T-helper 2 cell (primary cell): ENCODE data around the gene TNNT1.

Experiments used
- DNase-seq, 5 experiments: peaks; one replicate each; pipeline versions ENCODE4 v3.0.0 to v3.0.0-alpha.2; 2012 to 2022

Gene TNNT1

DNA sequence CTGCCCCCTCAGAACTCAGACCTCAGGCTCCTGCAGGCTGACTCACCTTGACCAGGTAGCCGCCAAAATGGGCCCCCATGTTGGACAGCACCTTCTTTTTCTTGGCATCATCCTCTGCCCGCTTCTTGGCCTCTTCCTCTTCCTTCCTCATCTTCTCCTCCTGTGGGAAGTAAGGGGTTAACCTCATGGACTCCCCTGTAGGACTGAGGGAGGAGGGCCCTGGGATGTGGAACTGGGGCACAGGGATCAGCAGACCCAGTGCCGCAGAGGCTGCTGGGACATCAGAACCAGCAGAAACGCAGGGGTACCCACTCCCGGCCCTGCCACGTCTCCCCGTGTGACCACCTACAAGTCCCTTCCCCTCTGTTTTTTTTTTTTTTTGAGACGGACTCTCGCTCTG, 11.1 kb downstream of the TNNT1 start:
- no peak for DNase-seq

DNA sequence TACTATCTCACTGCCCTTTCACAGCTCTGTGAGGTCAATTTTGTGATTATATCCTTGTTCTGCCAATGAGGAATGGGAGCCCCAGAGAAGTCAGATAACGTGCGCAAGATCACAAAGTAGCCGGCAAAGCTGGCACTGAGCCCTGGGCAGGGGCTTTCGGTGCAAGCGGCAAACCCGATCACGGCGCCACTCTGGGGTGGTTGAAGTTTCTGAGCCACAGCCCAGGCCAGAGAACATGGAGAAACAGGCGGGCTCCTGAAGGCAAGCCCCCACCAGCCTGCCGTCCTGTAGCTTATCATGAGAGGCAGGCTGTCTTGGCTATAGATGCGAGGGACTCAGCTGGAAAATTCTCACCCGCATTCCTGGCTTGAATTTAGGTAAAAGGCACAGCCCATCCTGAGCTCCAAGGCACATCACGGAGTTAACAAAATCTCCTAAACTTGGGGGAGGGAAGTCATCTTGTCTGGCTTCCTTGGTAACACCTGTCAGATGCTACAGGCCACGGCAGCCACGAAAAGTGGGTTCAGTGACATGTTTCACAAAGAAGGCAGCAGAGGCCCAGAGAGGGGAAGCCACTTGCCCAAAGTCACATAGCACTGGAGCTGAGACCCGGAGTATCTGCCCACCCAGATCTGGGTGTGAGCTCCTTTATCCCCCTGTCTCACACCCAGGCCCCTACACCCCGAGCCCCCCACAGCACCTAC, 12.5 kb downstream of the TNNT1 start:
- peak in 1 of 5 experiments; percentile 25 for DNase-seq

DNA sequence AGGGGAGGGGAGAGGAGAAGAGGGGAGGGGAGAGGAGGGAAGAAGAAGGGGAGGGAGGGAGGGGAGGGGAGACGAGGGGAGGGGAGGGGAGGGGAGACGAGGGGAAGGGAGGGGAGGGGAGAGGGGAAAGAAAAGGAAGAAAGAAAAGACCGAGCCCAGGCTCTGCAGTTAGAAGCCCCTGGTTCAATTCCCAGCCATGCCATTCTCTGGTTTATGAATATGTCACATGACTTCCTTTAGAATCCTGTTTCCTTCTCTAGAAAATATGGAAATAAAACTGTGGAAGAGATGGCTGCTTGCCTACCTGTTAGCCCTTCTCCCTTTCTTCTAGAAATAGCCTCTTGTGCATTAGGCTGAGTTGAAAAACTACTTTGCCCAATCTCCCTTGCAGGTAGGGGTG, 14.3 kb downstream of the TNNT1 start:
- DNase-seq = no peak

DNA sequence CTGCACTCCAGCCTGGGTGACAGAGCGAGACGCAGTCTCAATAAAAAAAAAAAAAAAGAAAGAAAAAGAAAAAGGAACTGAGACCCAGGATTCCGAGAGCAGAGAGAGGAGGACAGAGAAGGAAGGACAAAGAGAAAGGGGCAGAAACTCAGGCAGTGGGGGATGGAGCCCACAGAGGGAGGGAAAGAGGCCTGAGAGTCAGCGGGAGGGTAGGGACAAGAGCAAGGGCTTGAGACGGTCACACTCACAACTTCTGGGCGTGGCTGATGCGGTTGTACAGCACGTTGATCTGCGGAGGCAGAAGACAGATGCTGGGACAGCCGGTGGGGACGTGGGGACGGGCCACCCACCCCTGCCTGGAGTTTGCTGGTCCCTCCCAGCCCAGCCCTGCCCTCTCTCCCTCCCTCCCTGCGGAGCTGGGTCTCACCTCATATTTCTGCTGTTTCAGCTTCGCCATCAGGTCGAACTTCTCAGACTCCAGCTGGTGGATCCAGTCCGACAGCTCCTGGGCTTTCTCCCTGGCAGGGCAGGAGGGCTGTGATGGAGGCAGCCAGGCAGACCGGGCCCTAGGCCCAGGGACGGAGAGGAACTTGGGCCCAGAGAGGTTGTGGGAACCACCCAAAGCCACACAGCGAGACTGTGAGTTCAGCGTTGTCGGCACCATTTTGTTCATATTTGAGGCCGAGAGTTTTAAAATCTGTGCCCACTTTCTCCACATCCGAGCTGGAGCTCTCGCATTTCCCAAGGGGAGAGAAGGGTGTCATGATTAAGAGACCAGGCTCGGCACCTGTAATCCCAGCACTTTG, 15.2 kb downstream of the TNNT1 start:
- DNase-seq = no peak

DNA sequence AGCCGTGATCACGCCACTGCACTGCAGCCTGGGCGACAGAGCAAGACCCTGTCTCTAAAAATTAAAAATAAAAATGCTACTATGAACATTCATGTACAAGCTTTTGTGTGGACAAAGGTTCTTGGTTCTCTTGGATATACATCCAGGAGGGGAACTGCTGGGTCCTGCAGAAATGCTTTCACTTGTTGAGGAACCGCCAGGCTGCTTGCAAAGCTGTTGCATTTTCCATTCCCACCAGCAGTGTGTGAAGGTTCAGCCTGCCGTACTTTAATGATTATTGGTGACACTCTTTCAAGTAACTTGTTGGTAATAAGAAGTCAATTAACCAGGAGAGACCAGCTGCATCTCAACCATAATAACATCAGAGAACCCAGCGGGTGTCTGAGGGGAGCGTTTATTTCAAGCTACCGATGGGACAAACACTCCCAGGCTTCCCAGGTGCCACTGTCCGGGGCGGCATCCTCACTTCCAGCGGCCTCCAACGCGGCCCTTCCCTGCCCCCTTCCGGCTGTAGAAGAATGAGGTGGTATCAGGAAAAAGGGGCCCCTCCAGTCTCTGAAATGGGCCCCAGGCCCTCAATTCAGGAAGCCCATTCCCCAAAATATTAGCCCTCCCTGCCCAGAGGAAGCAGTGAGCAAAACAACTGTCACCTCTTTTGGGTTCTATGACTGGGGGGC, 16.4 kb downstream of the TNNT1 start:
- DNase-seq = no peak

DNA sequence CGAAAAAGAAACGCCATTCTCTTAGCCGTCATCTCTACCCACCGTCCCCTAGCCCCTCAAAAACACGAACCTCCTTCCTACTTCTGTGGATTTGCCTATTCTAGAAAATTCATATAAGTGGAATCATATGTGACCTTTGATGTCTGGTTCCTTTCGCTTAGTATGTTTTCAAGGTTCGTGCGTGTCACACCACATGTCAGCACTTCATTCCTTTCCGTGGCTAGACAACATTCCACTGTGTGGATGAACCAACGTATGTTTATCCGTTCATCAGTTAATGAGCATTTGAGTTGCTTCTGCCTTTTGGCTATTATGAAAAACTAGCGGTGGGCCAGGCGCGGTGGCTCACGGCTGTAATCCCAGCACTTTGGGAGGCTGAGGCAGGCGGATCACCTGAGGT, 17.6 kb downstream of the TNNT1 start:
- no peak for DNase-seq

DNA sequence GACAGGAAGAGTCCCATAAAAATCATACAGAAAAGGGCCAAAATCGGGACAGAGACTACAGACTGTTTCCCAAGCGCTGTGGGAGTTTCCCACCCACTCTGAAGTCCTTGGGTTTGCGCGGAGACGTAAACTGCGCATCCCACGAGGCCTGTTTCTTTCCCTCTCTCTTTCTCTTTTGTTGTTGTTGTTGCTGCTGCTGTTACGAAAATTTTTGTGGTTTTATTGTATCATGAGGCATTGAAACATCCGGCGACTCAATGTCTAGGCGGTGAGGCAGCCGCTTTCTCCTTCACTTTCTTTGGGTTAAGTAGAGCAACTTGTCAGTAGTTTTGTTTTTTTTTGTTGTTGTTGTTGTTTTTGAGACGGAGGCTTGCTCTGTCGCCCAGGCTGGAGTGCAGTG, 30.0 kb downstream of the TNNT1 start:
- DNase-seq = peak in 1 of 5 experiments; percentile 58

DNA sequence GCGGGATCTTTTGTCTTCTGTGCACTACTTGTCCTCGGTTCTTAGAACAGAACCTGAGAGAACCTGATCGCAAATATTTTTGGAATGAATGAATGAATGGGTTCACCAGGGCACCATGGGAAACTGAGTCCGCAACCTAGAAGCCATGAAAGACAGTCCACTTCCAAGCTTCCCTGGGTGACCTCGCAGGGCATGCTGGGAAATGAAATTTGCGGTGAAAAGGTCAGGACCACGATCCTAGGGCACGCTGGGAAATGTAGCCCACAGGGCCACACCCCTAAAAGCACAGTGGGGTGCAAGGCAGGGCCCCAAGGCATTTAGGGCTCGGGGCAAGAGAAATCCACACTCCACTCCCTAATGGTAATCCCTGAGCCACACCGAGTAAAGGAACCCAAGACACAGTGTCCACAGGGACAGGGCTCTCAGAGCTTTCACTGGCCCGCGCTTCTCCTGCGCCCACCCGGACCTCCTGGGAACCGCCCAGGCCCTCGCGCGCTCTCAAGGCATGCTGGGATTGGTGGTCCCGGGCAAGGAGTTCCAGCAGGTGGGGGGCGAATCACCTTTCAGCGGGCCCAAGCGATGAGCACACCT, 30.5 kb downstream of the TNNT1 start:
- DNase-seq = peak in 1 of 5 experiments; percentile 45

DNA sequence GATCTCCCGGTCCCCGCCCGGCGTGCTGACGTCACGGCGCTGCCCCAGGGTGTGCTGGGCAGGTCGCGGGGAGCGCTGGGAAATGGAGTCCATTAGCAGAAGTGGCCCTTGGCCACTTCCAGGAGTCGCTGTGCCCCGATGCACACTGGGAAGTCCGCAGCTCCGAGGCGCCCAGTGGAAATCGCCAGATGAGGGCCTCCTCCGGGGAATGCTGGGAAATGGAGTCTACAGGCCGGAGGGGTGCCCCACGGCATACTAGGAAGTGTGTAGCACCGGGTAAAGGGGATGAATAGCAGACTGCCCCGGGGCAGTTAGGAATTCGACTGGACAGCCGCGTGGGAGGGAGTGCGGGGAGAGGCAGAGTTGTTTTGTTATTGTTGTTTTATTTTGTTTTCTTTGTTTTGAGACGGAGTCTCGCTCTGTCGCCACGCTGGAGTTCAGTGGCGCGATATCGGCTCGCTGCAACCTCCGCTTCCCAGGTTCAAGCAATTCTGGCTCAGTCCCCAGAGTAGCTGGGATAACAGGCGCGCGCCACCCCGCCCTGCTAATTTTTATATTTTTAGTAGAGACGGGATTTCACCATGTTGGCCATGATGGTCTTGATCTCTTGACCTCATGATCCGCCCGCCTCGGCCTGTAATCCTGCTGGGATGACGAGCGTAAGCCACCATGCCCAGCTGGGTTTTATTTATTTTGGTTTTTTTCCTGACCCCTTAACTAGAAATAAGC, 31.2 kb downstream of the TNNT1 start:
- peak; percentile 90 to 99 (median 96) for DNase-seq

DNA sequence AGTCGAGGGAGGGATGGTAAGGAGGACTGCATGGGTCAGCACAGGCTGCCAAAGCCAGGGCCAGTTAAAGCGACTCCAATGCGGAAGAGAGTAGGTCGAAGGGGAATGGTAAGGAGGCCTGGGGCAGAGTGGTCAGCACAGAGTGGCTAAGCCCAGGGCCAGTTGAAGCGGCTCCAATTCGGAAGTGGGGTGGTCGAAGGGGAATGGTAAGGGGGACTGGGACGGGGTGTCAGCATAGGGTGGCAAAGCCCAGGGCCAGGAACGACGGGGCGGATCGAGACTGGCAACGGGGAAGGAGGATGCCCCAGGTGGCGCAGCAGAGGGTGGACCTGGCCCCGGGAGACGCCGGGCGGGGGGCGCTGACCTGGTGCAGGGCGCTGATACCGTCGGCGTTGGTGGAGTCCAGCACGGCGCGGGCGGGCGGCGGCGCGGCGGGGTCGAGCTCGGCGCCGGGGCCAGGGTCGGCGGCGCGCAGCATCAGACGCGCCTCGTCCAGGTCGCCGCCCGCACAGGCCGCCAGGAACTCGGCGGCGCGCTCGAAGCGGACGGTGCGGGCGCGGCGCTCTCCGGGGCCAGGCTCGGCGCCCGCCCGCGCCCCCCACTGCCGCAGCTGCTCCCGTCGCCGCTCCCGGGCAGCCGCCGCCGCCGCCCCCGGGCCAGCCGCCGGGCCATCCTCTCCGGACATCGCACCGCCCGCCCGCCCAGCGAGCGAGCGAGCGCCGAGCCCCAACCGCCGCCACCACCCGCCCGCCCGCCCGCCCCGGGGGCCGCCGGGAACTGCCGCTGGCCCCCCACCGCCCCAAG, 31.9 kb downstream of the TNNT1 start, which contains the start of gene PPP1R12C:
Gene PPP1R12C (minus strand): TSS at position 779 of the 804 bp plus-strand sequence. CDS start 94 bp downstream, at position 685.
- DNase-seq = no peak

DNA sequence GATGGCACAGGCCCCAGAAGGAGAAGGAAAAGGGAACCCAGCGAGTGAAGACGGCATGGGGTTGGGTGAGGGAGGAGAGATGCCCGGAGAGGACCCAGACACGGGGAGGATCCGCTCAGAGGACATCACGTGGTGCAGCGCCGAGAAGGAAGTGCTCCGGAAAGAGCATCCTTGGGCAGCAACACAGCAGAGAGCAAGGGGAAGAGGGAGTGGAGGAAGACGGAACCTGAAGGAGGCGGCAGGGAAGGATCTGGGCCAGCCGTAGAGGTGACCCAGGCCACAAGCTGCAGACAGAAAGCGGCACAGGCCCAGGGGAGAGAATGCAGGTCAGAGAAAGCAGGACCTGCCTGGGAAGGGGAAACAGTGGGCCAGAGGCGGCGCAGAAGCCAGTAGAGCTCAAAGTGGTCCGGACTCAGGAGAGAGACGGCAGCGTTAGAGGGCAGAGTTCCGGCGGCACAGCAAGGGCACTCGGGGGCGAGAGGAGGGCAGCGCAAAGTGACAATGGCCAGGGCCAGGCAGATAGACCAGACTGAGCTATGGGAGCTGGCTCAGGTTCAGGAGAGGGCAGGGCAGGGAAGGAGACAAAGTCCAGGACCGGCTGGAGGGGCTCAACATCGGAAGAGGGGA, 32.7 kb downstream of the TNNT1 start:
- DNase-seq = peak; percentile 29 to 76 (median 38)

DNA sequence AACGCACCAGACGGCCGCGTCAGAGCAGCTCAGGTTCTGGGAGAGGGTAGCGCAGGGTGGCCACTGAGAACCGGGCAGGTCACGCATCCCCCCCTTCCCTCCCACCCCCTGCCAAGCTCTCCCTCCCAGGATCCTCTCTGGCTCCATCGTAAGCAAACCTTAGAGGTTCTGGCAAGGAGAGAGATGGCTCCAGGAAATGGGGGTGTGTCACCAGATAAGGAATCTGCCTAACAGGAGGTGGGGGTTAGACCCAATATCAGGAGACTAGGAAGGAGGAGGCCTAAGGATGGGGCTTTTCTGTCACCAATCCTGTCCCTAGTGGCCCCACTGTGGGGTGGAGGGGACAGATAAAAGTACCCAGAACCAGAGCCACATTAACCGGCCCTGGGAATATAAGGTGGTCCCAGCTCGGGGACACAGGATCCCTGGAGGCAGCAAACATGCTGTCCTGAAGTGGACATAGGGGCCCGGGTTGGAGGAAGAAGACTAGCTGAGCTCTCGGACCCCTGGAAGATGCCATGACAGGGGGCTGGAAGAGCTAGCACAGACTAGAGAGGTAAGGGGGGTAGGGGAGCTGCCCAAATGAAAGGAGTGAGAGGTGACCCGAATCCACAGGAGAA, 33.5 kb downstream of the TNNT1 start:
- DNase-seq = peak in 1 of 5 experiments; percentile 9

DNA sequence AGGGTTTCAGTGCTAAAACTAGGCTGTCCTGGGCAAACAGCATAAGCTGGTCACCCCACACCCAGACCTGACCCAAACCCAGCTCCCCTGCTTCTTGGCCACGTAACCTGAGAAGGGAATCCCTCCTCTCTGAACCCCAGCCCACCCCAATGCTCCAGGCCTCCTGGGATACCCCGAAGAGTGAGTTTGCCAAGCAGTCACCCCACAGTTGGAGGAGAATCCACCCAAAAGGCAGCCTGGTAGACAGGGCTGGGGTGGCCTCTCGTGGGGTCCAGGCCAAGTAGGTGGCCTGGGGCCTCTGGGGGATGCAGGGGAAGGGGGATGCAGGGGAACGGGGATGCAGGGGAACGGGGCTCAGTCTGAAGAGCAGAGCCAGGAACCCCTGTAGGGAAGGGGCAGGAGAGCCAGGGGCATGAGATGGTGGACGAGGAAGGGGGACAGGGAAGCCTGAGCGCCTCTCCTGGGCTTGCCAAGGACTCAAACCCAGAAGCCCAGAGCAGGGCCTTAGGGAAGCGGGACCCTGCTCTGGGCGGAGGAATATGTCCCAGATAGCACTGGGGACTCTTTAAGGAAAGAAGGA, 34.4 kb downstream of the TNNT1 start:
- no peak for DNase-seq

DNA sequence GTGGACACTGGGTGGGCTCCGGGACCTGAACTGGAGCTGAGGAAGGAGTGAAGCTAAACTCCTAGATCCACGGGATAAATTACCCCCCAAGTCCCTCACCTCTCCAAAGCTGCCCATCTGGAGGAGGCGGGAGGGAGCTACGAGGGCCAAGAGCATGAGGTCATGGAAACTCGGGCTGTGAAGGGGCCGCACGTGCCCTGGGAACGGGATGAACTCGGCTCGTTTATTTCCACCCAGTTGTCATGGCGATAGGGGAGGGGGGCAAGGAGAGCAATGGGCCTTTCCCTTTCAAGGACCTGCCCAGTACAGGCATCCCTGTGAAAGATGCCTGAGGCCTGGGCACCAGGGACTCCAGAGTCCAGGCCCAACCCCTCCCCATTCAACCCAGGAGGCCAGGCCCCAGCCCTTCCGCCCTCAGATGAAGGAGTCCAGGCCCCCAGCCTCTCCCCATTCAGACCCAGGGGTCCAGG, 35.4 kb downstream of the TNNT1 start:
- no peak for DNase-seq

DNA sequence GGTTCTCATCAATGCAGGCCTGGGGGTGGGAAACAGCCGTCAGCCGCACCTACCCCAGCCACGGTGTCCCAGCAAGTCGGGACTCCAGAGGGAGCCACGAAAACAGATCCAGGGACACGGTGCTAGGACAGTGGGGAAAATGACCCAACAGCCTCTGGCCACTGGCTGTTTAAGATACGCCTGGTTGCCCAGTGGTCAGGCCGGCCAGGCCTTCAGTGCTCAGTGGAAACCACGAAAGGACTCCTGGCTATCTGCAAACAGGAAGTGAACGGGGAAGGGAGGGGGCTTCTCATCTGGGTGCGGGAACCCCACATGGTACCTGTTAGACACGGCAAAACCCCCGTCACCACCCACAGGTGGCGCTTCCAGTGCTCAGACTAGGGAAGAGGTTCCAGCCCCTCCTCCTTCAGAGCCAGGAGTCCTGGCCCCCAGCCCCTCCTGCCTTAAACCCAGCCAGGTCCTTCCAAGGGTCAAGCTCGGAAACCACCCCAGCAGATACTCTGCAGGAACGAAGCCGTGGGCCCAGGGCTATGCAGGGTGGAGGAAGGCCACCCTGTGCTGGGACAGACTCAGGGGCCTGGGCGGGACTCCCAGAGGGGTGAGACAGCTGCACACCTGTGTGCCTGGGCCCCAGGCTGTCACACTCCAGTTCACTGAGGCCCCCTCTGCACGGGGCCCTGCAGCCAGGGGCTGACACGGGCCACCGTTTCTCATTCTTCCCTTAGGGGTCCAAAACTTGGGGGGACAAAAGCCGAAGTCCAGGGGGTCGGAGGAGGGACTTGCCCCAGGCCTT, 36.0 kb downstream of the TNNT1 start:
- no peak for DNase-seq

DNA sequence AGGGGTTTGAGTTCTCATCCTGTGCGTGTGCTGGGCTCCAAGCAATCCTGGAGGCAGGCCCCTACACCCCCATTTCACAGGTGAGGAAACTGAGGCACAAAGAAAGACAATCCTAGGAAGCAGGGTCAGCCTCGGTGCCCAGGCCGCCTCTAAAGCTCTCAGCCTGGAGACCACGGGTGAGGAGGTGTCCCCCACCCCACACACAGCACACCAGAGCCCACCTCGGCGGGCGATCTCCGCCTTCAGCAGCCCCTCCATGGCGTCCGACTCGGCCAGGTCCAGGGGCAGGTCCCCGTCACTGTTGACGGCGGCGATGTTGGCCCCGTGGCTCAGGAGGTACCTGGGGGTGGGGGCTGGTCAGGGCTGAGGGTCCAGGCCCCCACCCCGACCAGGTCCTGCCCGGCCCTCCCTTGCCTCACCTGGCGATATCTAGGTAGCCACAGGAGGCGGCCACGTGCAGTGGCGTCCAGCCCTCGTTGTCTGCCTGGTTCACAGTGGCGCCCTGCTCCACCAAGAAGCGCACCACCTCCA, 36.7 kb downstream of the TNNT1 start:
- no peak for DNase-seq

DNA sequence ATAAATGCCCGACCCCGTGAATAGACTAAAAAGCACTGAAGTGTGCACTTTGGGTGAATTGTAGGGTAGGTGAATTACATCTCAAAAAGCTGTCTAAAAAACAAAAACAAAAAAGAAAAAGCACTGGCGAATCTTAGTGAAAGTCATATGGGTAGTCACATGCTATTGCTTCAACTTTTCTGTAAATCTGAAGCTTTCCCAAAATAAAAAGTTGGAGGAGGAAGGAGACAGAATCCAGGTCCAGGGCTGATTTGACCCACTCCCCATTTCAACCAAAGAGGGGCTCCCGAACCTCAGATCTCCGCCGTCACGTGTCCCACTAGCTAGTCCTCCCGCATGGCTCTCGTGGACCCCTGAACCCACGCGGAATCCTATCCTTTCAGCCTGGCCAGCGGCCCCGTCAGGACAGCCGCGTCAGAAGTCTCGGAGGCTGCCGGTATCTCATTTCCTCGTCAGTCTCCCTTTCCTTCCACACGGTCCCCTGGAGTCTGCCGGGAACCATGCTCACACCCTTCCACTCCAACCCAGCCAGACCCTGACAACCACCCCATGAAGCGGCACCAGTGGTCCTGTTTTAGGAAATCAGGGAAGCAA, 37.7 kb downstream of the TNNT1 start:
- no peak for DNase-seq

DNA sequence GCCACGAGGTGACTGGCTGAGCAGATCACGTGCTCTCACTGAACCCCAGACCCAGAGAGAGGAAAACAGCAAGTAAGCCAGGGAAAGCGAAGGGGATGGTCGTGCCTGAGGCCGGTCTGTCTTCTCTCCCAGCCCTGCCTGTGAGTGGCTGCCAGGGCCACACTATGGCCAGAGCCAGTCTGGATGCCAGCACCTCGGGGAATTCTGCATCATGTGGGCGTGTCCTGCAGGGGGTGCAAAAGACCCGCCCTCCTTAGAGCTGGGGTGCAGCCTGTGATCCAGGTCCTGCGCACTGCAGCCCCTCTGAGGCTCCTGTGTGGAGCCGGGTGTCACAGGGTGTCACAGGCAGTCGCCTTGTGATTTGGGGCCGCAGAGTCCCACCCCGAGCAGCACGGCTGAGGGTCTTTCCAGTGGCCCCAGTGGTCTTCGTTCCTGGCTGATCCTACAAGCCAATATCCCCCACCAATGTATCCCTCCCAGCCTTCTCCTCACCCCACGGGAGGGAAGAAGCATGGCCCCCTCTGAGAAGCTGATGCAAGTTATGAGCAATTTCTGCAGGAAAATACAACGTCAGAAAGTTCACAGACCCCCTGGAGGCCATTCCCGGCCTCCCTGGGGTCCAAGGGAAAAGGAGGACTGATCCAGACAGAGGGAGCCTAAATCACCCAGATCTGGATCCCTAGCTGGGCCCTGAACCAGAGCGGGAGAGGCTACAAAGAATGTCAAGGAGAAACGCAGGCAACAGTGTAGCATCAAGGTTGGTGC, 39.3 kb downstream of the TNNT1 start:
- no peak for DNase-seq
